ENCODE data around the gene FARP2.

The FARP2 gene

GRCh38 chr2:241530571-241530970 lies 174.5 kb downstream of the FARP2 start:
- no peak for TF ChIP-seq CTCF (IDR thresholded peaks at IDR 0.05)

GRCh38 chr2:241531161-241531722 lies 175.2 kb downstream of the FARP2 start:
- TF ChIP-seq CTCF (IDR thresholded peaks at IDR 0.05) = no peak

GRCh38 chr2:241532168-241532567 lies 176.1 kb downstream of the FARP2 start:
- no peak for TF ChIP-seq CTCF (IDR thresholded peaks at IDR 0.05)

- TF ChIP-seq CTCF (IDR thresholded peaks at IDR 0.05) = no peak
These were observed 176.9 kb downstream of the FARP2 start for GRCh38 chr2:241532733-241533601.

- TF ChIP-seq CTCF (IDR thresholded peaks at IDR 0.05) = no peak
These were observed 178.2 kb downstream of the FARP2 start for GRCh38 chr2:241534293-241534692.

GRCh38 chr2:241534701-241535375 lies 178.8 kb downstream of the FARP2 start:
- no peak for TF ChIP-seq CTCF (IDR thresholded peaks at IDR 0.05)

- no peak for TF ChIP-seq CTCF (IDR thresholded peaks at IDR 0.05)
These were observed 180.0 kb downstream of the FARP2 start for GRCh38 chr2:241535871-241536655.
